HG03378 (cell line): ENCODE results near the gene CUBN.

Source experiments
- ATAC-seq: cut with Tn5 transposase; IDR thresholded peaks from one replicate; pipeline ENCODE4 v1.9.1; 2021; ENCODE audit warnings: mild to moderate bottlenecking, moderate library complexity; ENCODE audit not compliant: unreplicated experiment

Gene CUBN

DNA sequence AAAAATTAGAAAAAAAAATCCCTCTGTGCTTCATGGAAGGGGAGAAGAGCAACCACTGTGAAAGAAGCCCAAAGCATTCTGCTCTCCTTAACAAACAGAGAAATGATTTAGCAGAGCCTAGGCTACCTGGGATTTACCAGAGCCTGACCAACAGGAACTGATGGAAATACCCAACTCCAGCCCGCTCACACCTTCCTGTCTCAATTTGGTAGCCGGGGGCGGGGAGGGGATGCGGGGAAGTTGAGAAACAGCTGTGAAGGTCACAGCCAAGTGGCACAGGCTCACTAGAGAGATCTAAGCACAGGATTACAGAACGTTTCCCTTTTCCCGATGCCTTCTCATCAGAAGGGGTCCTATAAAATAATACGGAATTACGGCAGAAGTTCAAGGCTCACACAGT, 330.0 kb downstream of the CUBN start:
- ATAC-seq, result peak; percentile 81

DNA sequence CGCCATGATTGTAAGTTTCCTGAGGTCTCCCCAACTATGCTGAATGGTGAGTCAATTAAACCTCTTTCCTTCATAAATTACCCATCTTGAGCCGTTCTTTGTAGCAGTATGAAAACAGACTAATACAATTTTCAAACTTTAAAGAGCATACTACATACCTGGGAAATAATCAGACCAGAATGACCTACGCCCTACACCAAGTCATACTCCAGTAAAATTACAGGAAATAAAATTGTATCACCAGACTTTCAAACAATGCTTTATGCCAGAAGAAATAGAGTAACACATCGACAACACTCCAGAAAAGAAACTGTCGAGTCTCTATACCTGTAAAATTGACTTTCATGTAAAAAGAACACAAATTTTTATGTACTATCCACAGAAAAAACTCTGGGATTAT, 331.0 kb downstream of the CUBN start:
- no peak for ATAC-seq

DNA sequence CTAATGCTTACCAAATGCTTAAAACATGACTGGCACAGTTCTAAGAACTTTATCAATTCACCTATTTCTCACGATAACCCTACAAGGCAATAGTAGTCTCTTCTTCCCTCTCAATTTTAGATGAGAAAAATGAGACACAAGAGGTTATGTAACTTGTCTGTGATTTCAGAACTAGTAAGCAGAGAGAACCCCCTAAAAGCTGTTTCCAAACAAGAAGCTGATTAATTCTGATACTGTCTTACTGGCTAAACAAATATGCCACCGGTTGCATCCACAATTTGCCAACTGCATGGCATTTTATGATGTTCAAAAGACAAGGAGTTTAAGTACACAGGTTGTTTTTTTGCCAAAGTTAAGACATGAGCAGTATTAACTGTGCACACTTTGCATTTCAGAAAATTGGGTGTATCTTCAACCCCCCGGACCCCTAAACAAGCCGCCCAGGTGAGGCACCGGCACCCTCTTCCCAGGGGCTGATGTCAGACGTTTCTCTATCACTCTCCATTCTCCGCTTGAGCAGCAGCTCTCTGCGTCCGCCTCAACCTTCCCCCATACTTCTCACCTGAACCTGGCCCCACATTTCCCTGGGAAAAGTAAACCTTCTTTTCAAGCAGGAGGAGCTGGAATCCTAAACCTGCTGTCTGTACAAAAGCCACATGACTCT, 334.1 kb downstream of the CUBN start:
- no peak for ATAC-seq

DNA sequence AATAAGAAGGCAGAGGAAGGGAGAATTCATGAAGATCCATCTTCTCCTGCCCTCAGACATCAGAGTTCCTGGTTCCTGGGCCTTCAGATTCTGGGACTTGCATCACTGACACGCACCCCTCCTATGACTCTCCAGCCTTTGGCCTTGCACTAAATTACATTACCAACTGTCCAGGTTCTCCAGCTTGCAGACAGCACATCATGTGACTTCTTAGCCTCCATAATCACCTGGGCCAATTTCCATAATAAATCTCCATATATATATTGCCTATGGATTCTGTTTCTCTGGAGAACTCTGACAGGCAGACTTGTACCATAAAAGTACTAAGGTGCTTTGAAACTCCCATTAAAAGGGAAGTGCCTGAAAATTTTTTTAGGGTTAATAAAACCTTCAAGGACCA, 335.6 kb downstream of the CUBN start:
- no peak for ATAC-seq

DNA sequence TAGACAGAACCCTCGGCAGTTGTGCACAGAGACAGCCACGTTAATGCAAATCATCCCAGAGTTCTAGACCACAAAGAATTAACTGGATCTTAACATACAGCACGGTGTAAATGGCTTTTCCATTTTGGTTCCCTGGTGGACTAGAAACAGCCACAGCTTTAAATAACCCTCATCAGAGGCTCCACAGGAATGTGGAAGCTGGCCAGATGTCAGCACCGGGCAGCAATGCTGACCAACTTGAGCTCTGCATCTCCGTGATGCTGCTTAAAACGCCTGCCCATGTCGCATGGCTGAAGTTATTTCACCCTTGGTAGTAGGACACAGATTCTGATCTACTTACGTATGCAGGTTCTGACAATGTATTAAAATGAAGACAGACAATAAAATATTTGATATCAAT, 336.9 kb downstream of the CUBN start:
- ATAC-seq, result no peak

DNA sequence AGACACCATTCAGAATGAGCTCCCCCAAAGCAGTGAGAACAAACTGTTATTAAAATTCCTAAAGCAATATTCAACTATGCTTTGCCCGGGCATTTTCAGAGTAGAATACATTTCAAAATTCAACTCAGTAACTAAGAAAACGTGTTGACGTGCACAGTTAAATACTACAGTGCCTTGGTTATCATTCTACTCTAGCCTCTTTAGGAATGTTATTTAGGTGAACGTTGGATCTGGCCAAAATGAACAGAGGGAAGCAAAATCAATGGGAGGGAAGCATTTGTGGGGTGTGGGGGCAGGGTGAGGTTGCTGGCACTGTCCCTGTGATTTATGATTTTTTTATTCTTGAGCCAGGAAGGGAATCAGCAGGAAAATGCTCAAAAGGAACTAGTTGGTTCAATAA, 339.8 kb downstream of the CUBN start:
- no peak for ATAC-seq

DNA sequence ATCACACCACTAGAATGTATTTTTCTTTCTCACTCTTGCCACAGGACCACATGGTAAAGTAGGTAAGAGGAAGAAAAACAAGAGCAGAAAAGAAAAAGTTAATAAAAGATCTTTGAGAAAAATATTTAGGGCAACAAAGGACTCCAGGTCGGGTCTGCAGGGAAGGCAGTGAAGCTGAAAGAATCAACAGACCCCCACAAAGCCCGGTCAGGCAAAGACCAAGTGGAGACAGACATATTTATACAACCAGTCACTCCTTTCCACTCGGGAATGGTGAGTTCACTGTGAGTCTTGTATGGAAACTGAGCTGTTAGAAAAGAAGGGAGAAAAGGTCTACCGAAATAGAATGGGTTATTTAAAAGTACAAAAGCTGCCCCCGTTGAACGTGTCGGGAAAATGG, 340.4 kb downstream of the CUBN start:
- no peak for ATAC-seq

DNA sequence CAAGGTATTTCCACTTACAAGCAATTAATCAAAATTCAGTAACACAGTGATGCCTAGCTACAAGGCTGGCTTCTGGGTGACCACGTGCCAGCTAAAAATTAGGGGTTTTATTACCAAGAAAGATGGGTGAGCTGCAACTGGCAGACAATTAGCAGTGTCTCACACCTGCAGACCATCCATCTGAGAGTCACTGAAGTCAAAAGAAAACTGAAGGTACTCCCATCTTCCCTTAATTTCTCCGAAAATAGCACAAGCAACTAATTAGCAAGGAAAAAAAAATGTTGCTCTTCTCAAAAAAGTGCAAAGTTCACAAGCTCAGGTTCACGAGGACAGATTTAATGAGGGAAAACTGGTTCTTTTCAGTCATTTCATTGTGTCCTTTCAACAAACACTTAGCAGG, 340.8 kb downstream of the CUBN start:
- no peak for ATAC-seq

DNA sequence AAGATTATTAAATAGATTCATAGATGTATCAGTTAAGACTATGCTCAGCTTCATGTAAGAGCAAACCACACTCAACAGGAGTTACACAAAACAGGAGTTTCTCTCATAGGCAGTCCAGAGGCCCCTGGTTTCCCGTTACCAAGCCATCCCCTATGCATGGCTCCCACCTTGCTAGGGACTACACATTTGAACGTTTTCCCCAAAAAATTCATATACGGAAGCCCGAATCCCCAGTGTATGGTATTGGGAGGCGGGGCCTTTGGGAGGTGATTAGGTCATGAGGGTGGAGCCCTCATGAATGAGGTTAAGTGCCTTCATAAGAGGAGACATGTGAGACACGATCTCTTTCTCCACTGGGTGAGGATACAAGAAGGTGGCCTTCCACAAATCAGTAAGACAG, 341.5 kb downstream of the CUBN start:
- ATAC-seq, result peak; percentile 35

DNA sequence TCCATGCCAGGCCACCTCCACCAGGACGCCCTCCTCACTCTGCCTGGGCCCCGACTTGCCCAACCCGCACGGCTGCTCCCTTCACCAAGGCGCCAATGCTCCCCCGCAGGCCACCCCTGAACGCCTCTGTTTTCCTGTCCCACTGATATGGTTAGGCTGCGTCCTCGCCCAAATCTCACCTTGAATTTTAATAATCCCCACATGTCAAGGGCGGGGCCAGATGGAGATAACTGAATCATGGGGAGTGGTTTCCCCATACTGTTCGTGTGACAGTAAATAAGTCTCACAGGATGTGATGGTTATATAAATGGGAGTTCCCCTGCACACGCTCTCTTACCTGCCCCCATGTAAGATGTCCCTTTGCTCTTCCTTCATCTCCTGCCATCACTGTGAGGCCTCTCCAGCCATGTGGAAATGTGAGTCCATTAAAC, 342.2 kb downstream of the CUBN start:
- ATAC-seq, result peak; percentile 90

DNA sequence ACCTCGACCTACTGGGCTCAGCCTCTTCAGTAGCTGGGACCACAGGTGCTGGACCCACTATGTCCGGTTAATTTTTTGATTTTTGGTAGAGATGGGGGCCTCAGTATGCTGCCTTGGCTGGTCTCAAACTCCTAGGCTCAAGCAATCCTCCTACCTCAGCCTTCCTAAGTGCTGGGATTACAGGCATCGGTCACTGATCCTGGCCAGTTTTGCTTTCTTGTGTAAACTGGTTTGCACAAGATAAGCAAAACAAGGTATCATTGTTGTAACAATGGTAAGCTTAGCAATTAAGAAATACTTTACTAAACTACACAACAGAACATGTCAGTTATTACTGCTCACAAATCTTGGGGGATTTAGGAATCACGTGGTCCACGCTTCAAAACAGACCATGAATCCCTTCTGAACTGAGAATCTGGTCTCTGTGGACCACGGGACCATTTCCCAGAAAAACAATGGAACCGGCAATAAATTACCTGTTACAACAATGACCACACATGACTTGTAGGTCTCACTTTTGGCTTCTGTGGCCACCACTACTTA, 349.2 kb downstream of the CUBN start:
- no peak for ATAC-seq

DNA sequence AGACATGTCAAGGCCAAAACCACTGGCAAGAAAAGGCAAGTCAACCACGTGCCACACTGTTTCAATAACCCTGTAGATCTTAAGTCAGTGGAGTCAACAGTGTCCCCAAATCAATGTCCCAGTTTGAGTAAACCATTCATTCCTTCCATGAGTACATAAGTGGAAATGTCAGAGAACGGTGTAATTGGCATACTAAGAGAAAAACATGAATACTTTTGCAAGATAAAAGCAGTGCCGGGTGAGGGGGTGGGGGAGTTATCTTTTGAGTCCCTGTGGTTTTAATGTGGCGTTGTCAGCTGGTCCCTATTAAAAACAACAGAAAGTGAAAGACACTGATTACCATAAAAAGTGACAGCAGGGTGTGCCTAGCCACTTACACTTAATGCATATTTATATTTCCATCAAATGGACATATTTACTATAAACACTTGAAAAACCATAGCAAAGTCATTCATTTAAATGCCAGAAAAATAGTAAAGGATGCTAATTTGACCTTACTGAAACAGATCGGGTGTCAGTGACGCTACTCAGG, 350.2 kb downstream of the CUBN start:
- peak; percentile 75 for ATAC-seq

DNA sequence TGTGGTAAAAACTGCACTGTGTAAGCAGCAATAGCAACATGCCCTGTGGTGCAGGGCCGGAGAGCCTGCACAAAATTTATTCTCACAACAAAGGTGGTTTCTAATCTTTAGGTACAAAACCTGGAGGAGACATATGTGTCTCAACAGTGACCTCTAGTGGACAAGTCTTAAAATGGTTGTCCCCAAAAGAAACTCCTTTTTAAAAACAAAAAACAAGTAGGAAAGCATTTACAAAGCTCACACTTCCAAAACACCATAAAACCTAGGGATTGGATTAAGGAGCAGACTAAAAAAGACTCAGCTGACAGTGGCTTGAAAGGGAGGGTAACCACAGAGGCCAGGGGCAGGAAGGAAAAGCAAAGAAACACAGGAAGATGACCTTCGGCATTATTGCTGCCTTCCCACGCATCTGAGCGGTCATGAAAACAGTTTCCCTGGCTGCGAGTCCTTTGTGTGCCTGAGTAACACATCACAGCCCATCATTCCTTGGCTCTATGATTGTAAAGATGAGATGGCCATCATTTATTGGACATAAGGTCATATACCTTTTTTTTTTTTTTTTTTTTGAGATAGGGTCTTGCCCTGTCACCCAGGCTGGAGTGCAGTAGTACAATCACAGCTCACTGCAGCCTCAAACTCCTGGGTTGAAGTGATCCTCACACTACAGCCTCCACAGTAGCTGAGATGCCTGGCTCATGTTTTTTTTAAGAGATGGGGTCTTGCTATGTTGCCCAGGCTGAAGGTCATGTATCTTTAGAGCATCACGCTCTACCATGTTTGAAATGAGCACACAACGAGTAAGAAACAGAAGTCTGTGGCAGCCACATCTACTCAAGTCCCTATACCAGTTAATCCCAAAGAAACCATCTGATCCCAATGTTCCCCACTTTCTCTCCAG, 351.9 kb downstream of the CUBN start:
- peak; percentile 58 for ATAC-seq

DNA sequence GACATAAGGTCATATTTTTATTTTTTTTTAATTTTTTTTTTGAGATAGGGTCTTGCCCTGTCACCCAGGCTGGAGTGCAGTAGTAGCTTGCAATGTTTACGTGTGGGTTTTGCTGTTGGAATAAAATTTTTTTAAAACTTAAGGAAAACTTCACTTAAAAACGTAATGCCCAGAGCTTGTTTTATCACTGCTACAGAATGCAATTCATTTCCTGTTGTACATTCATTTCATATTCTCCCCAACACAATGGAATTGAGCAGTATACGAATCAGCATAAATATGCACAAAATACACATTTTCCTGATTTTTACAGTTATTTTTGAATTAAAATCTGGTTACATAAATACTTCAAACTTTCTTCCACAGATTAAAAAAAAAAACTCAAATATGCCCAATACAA, 352.7 kb downstream of the CUBN start:
- no peak for ATAC-seq
